DND-41 (cell line): ENCODE results near the gene PLCG1.
A peak's percentile ranks its signal among the peaks of the same experiment; 100 is the strongest.

Experiments
- ATAC-seq: fragments of 200-7000 bp; cut with Tn5 transposase; 3 replicates; pipeline ENCODE4 v1.9.1; 2021; ENCODE audit warnings: low read depth; ENCODE audit not compliant: insufficient read depth
- DNase-seq: peaks from one replicate; pipeline ENCODE4 v3.0.0-alpha.2; 2020
- H2AFZ ChIP-seq: 2 replicates; pipeline ENCODE4 v1.6.0; 2012; ENCODE audit warnings: low read depth, low read length
- H3K27ac ChIP-seq: 2 replicates; pipeline ENCODE4 v1.5.1; 2012; ENCODE audit warnings: low read length, inconsistent platforms
- H3K27me3 ChIP-seq: fragments of 200-600 bp; sonication (generic); 2 replicates; pipeline ENCODE4 v1.6.0; 2012; ENCODE audit warnings: low read length, mild to moderate bottlenecking, inconsistent platforms; ENCODE audit not compliant: insufficient read depth, poor library complexity
- H3K36me3 ChIP-seq: 2 replicates; pipeline ENCODE4 v1.5.1; 2012; ENCODE audit warnings: low read length, inconsistent platforms; ENCODE audit not compliant: insufficient read depth
- H3K4me1 ChIP-seq: 2 replicates; pipeline ENCODE4 v1.5.1; 2012; ENCODE audit warnings: mild to moderate bottlenecking, low read length; ENCODE audit not compliant: insufficient read depth
- H3K4me2 ChIP-seq: 2 replicates; pipeline ENCODE4 v1.6.0; 2012; ENCODE audit warnings: mild to moderate bottlenecking, moderate library complexity, low read length, inconsistent platforms; ENCODE audit not compliant: insufficient read depth
- H3K4me3 ChIP-seq, 2 experiments: fragments of 200-600 bp in 1 of 2; shearing (Covaris generic) in 1 of 2; 2 replicates each; pipeline ENCODE4 v1.5.1; 2012 to 2016; ENCODE audit warnings: inconsistent platforms in 2 of 2, low read length in 2 of 2, mild to moderate bottlenecking in 2 of 2, low read depth in 1 of 2, moderate library complexity in 1 of 2
- H3K79me2 ChIP-seq: 2 replicates; pipeline ENCODE4 v1.6.0; 2012; ENCODE audit warnings: low read length, inconsistent platforms; ENCODE audit not compliant: insufficient read depth
- H3K9ac ChIP-seq: 2 replicates; pipeline ENCODE4 v1.6.0; 2012; ENCODE audit warnings: low read depth, mild to moderate bottlenecking, inconsistent platforms, low read length, moderate library complexity
- H3K9me3 ChIP-seq: 2 replicates; pipeline ENCODE4 v1.5.1; 2012; ENCODE audit warnings: low read length, moderate library complexity, mild to moderate bottlenecking, inconsistent platforms; ENCODE audit not compliant: insufficient read depth, severe bottlenecking
- H4K20me1 ChIP-seq: 2 replicates; pipeline ENCODE4 v1.6.0; 2012; ENCODE audit warnings: low read length; ENCODE audit not compliant: insufficient read depth
- CTCF ChIP-seq: IDR thresholded peaks from 2 replicates; pipeline ENCODE4 v1.5.1; 2012; ENCODE audit warnings: borderline replicate concordance, low read length, moderate library complexity, mild to moderate bottlenecking; ENCODE audit not compliant: poor library complexity, severe bottlenecking; ENCODE audit errors: extremely low read depth
- EZH2 ChIP-seq: IDR thresholded peaks from 3 replicates; pipeline ENCODE4 v1.6.1; 2012; ENCODE audit warnings: borderline replicate concordance, low read depth, mild to moderate bottlenecking, moderate library complexity, low read length, inconsistent platforms; ENCODE audit not compliant: severe bottlenecking

PLCG1 gene

DNA sequence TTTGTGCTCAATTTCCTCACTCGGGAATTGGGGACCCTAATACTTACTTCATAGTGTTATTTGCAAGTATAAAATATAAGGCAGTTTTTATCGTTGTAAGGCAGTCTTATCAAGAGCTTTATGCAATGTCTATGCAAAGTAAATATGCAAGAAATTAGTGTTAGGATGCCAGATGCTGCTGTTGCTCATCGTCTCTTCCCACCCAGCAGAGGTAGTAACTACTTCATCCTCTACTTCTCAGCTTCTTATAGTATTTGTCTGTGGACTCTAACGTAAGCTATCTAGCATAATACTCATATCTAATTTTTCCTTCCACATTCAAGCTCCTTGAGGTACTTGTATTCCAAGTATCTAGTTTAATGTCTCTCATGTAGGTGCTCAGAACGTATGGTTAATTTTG, 11.6 kb downstream of the PLCG1 start:
- Histone ChIP-seq H3K4me1 (peaks cover 25% of the 10 kb centered on the region), H3K79me2 (peaks cover 100% of the 10 kb centered on the region), H3K27ac (no peak overlapping the region; the same call in 1 of the 2 replicates), H3K36me3 (peaks cover 78% of the 10 kb centered on the region), H3K4me2 (no peak overlapping the region), H3K27me3 (no peaks in the 10 kb centered on the region), H3K9me3 (no peaks in the 10 kb centered on the region), H3K9ac (no peak overlapping the region), H4K20me1 (peaks cover 99% of the 10 kb centered on the region), H3K4me3 (no peak overlapping the region), H2AFZ (no peak overlapping the region)
- TF ChIP-seq EZH2: no peak
- no peak for TF ChIP-seq CTCF
- no peak for DNase-seq
- ATAC-seq: no peak

- peaks cover 78% of the 10 kb centered on the region for H3K36me3 ChIP-seq
- H3K4me1 ChIP-seq: peaks cover 36% of the 10 kb centered on the region
- ATAC-seq: peak; percentile 46; the same call in 2 of the 3 replicates
- no peak overlapping the region for H3K9ac ChIP-seq
- H3K4me2 ChIP-seq: no peak overlapping the region
- TF ChIP-seq CTCF (no peak), EZH2 (no peak)
- 0 out of 2 replicates have a peak overlapping the region, but pooled peaks have one; percentile 5 for H3K27ac ChIP-seq
- peaks cover 99% of the 10 kb centered on the region for H4K20me1 ChIP-seq
- DNase-seq: no peak
- H2AFZ ChIP-seq: no peak overlapping the region
- peaks cover 100% of the 10 kb centered on the region for H3K79me2 ChIP-seq
- no peaks in the 10 kb centered on the region for H3K27me3 ChIP-seq
- no peak overlapping the region for H3K4me3 ChIP-seq
- H3K9me3 ChIP-seq: no peaks in the 10 kb centered on the region
These were observed 13.3 kb downstream of the PLCG1 start for GRCh38 chr20:41150664-41151063.

DNA sequence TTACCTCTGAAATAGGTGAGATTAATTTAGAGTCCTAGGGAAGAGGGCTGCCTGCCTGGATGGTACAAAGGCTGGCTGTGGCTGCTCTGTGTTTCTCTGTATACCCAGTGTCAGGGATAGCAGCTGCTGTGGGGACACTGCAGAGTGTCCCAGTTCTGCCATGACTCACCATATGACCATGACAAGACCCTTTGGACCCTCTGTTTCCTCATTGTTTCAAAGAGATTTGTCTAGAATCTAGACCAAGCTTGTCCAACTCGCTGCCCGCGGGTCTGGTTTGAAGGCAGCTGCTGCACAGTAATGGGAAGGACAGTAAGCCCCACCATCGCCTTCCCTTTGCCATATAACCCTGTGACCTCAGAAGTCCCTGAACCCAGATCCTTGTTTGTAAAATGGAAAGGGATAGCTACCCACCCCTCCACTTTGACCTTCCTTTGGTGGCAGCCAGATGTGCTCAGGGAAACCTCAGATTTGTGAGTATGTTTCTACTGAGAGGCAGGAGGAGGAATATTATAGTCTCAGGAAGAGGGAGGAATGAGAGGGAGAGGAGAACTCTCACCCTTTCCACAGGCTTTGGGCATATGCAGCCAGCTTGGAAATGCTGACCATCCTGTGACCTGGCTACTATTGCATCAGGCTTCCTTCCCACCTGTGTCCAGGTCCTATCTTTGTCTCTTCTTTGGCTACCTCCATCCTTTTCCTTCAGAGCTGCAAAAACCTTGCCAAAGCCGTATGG, 14.0 kb downstream of the PLCG1 start:
- Histone ChIP-seq H3K9ac (no peak overlapping the region), H4K20me1 (peaks cover 99% of the 10 kb centered on the region), H3K27ac (no peak overlapping the region), H3K79me2 (peaks cover 100% of the 10 kb centered on the region), H3K4me3 (no peak overlapping the region), H3K4me2 (no peak overlapping the region), H3K27me3 (no peaks in the 10 kb centered on the region), H3K4me1 (peaks cover 36% of the 10 kb centered on the region), H3K9me3 (no peaks in the 10 kb centered on the region), H2AFZ (no peak overlapping the region), H3K36me3 (peaks cover 73% of the 10 kb centered on the region)
- ATAC-seq: no peak
- DNase-seq: no peak
- TF ChIP-seq CTCF (no peak), EZH2 (no peak)
